NCI-H524 (cell line): ENCODE measurements around the gene HMCN2.

Source experiments
- DNase-seq, 2 experiments: peaks; one replicate each; lab custom pipeline; 2025; lab: John Stamatoyannopoulos, UW

HMCN2 gene

DNA sequence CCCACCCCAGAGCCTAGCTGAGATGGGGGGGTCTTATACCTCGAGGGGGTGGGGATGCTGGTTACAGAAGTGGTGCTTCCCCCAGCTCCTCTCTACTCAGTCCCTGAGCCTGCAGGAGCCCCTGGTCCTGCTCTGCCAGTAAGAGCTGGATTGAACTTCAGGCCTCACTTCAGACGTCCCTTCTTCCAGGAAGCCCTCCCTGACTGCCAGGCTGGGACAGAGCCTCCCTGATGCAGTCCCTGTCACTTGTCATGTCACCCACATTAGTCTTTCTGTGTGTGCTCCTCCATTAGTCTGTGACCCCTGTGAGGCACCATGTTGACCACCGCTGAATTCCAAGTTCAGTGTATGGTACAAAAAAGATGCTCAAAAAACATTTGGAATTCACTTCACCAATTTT, 100.5 kb downstream of the HMCN2 start:
- no peak for DNase-seq

DNA sequence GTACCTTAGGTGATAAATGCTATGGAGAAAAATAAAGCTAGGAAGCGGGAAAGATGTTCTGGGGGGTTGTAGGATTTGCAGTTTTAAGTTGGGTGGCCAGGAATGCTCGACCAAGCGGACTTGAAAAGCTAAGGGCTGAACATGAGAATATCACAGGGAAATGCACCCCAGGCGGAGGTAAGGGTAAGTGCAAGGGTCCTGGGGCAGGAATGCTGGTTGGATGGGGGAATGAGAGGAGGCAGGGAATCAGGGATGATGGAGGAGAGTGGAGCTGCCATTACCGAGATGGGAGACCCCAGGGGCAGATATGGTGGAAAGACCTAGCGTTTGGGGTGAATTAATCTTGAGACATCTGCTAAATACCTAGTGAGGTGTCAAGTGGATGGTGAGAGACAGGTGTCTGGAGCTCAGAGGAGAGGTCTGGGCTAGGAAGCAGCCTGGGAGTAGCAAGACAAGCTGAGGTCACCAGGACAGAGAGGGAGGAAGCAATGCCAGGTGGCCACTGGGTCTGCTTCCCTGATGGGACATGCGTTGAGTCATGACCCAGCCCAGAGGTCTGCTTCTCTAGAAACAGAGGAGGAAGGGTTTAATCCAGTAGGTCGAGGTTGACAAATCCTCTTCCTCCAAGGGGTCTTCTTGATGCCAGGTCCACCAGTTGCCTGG, 101.5 kb downstream of the HMCN2 start:
- DNase-seq, result no peak

DNA sequence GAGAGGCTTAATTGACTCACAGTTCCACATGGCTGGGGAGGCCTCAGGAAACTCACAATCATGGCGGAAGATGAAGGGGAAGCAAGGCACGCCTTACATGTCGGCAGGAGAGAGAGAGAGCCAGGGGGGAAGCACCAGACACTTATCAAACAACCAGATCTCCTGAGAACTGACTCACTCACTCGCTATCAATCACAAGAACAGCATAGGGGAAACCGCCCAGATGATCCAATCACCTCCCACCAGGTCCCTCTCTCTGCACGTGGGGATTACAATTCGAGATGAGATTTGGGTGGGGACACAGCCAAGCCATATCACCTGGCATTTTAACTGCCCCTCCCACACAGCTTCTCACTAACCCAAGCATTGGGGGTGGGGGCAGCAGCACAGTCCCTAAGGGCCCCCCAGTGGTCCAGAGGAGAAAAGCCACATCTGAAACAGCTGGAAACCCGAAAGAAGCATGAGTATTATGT, 103.1 kb downstream of the HMCN2 start:
- no peak for DNase-seq

DNA sequence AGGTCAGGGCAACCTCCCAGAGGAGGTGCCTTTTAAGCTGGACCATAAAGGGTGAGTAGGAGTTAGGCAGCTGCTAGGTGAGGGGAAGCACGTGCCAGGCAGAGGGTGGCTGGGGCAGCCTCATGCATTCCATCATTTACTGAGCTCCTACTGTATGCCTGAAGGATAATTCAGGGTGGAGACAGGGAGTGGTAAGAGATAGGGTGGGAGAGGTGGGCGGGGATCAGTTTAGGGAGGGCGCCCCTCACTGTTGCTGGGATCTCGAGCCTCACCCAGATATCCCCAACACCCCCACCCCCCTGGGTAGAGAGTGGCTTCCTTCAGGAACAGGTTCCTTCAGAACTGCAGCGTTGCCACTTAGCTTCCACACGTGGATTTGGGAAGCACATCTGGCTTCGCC, 104.7 kb downstream of the HMCN2 start:
- DNase-seq, result no peak

DNA sequence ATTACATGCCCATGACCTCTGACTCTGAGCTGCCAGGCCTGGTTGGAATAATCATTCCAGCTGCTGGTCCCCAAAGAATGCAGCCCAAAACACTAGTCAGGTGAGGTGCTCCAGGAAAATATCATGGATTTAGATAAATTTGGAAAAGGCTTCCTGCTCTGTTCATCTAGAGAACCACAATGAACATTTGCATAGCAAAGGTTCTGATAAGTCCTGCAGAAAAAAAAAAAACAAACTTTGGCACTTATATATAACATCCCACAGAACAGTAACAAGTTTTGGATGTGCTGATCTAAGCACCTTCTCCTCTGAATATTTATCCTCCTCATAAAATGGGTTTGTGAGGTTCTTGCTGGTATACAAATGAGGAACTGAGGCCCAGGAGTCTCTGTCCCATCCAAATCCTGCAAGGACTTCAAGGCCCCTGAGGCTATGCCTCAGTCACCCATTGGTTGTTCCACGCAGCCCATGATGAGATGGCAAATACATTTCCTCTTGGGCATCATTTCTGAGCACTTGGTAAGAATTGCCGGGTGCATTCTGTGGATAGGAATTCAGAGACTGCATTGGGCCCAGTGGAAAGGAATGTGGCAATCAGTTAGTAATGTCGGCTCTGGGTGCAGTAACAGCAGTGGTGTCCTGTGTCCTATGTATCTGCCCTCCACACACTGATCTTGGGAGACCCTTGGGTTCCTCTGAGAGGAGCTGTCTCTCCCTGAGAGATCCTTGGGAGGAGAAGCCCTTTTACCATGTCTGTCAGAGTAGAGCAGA, 105.8 kb downstream of the HMCN2 start:
- no peak for DNase-seq

DNA sequence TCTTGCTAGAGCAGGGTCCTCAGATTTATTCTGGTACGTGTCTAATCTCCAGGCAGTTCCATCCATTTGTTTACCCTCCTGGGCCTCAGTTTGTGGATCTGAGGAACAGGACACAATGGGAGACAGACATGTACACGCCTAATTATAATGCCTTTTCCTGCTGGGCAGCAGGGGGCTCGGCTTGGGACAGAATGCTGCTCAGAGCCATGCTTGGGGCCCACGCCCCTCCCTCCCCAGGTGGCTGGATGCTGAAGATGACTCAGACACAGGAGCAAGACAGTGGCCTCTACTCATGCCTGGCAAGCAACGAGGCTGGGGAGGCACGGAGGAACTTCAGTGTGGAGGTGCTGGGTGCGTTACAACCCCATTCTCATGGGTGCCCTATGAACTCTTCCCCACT, 106.5 kb downstream of the HMCN2 start:
- no peak for DNase-seq

DNA sequence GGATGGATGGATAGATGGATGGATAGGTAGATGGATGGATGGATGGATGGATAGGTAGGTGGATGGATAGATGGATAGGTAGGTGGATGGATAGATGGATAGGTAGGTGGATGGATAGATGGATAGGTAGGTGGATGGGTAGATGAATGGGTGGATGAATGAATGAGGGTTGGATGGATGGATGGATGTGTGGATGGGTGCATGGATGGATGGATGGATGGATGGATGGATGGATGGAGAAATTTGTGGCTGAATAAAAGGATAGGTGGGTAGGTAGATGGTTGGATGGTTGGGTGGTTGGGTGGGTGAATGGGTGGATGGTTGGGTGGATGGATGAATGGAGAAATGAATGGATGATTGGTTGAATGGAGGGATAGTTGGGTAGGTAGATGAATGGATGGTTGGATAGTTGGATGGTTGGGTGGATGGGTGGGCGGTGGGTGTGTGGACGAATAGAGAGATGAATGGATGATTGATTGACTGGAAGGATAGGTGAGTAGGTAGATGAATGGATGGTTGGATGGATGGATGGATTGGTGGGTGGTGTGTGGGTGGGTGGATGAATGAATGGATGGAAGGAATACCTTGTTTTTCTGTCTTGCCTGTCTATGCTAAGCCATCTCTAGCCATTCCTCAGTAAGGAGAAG, 108.2 kb downstream of the HMCN2 start:
- DNase-seq, result no peak

DNA sequence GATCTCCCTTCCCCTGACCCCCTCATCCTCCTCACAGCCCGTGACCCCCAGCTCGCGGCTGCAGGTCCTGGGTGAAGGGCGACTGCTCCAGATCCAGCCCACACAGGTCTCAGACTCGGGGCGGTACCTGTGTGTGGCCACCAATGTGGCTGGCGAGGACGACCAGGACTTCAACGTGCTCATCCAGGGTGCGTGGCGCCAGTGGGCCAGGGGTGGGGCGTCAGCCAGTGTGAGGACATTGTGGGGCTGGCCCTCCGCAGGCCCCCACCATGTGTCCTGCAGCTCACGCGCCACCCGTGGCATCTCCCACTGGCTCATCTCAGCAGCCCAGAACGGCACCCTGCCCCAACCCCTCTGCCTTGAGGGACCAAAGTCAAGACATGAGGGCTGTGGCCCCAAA, 112.1 kb downstream of the HMCN2 start:
- no peak for DNase-seq

DNA sequence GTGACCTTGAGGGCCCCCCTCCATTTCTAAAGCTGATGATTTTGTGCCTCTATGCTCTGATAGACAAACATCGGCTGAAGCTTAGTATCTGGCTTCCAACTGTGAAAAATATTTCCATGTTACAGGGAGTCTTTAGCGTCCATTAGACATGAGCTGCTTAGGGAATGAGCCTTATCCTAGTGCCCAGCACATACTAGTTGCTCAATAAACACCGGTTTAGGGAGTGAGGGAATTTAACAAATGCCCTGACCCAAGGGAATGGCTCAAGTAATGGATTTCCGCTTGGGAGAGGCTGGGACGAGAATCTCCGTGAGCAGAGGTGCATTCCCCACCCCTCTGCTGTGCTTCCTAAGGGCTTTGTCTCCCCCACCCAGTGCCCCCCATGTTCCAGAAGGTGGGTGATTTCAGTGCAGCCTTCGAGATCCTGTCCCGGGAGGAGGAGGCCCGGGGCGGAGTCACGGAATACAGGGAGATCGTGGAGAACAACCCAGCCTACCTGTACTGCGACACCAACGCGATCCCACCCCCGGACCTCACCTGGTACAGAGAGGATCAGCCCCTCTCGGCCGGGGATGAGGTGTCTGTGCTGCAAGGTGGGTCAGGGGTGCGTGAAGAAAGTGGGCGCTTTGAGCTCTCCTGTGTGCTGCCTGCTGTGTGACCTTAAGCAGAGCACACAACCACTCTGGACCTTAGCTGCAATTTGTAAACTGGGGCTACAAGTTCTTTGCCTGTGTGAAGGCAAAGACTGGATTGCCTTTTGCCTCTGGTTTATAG, 113.5 kb downstream of the HMCN2 start:
- no peak for DNase-seq

DNA sequence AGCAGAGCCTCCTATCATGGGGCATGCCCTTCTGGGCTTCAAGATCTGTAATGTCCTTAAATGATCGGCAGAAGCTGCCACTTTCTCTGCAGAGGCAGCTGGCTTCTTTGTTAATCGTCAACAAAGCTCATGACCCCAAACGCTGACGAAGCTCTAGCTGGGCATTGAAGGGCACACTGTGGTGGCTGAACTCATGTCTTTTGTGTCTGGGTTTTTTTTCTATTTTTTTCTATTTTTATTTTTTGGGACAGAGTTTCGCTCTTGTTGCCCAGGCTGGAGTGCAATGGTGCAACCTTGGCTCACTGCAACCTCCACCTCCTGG, 114.0 kb downstream of the HMCN2 start:
- DNase-seq, result no peak

DNA sequence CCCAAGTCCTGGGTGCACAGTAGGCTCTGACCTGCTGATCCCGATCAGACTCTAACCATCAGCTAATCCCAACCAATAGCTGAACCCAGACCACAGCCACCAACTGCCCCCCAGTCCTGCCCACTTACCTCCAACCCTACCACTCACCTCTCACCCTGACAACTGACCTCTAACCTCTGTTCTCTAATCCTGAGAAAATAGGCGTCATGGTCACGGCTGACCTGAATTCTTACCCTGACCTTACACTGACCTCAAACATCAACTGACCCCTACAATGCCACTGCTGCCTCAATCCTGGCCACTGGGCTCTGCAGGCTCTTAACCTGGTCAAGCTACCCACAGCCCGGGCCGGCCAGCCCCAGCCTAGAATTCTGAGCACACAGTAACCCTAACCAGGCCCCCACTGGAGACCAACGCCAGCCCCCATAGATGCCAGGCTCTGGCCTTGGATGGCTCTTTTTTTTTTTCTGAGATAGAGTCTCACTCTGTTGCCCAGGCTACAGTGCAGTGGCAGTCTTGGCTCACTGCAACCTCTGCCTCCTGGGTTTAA, 115.4 kb downstream of the HMCN2 start:
- no peak for DNase-seq

DNA sequence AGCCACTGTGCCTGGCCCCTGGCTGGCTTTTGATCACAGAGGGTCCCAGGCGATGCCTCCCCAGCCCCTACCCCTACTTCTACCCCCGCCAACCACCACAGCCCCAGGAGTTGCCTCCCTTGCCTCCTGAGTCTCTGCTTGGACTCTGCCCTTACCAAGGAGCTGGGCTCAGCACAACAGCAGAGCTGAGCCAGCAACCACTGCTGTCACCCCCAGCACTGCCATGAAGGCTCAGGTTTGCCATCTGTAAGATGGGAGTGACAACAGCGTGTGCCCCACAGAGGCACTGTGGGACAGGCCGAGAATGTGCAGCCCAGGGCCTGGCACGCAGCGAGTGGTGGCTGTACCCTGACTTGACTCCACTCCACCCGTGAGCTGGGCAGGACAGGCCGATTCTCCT, 116.1 kb downstream of the HMCN2 start:
- no peak for DNase-seq

DNA sequence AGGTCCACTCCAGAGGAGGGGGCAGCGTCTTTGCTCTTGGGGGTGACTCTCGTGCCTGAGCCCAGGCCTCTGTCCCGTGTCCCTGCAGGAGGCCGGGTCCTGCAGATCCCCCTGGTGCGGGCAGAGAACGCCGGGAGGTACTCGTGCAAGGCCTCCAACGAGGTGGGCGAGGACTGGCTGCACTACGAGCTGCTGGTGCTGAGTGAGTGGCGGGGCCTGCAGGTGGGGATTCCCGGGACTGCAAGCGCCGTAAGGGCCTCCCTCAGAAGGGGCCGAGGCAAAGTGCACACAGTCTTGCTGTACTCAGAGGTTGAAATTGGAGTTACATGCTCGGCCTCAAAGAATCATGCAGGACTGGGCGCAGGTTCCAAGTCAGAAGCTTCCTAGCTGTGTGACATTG, 116.5 kb downstream of the HMCN2 start:
- no peak for DNase-seq

DNA sequence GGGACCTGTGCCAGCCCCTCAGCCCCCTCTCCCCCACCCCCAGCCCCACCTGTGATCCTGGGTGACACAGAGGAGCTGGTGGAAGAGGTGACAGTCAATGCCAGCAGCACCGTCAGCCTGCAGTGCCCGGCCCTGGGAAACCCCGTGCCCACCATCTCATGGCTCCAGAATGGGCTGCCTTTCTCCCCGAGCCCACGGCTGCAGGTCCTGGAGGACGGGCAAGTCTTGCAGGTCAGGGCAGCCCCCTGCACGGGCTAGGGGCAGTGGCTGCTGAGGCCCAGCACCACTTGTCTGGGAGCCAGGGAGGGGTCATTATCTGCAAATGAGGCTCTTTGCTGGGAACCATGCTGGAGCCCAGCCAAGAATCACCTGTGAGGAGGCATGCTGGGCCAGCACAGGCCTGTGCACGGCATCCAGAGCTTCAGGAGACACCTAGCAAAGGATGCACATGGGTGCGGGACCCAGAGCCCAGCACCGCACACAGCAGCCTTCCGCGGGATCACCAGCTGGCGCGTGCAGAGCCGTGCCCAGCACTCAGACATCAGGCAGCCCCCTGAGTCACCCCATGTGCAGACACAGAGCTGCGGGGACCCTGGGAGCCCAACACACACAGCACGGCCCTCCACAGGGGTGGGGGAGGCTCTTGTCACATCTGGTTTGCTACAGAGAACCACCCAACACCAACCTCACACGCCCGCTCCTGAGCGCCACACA, 117.2 kb downstream of the HMCN2 start:
- DNase-seq, result no peak

DNA sequence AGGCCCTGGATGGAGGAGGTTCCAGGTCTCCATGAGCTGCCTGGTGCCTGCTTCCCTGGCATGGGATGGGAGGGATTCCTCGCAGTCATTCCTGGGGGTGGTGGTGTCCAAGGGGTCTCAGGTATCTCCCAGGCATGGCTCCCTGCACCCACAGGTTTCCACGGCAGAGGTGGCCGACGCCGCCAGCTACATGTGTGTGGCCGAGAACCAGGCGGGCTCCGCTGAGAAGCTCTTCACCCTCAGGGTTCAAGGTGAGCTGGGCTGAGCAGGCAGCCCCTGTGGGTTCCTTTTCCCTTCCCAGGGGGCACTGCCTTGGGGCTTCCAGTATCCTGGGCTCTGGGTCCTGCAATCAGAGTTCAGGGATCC, 117.8 kb downstream of the HMCN2 start:
- DNase-seq, result no peak

DNA sequence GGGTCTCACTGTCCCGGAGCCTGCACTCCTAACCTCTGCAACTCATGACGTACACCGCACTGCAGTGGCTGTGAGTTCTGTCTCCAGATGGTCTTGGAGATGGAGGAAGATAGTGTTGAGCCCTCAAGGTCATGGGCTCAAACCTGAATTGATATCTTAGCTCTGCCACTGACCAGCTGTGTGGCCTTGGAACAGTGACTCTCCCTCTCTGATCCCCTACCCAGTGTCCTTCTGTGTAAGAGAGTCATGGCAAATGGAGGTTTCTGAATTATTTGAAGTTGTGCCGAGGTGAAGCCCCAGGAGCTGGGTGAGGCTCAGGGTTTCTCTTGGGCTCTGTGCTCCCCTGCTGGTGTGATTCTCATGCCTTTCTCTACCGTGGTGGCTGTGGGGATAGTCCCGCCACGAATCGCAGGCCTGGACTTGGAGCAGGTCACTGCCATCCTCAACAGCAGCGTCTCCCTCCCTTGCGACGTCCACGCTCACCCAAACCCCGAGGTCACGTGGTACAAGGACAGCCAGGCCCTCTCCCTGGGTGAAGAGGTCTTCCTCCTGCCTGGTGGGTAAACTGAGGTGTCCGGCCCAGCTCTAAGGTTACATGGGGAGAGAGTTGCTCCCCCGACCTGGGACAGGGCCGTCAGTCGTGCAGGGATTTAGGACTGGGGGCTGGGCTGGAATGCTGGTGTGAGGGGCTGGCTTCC, 118.6 kb downstream of the HMCN2 start:
- no peak for DNase-seq

DNA sequence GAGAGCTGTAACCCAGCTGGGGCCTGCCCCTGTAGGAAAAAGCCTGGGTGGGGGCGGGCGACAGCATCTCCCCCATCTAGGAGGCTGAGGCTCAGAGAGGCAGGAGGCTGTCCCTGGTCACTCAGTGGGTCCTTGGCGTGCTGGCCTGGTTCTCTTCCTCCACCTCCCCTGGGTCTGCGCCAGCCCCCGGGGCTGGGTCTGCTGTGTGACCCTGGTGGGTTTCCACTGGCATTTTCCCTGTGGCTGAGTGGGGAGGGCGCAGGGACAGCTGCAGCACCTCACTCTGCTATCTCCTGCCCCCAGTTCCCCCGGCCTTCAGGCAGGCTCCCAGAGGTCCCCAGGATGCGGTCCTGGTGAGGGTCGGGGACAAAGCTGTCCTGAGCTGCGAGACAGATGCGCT, 119.7 kb downstream of the HMCN2 start:
- DNase-seq, result no peak

DNA sequence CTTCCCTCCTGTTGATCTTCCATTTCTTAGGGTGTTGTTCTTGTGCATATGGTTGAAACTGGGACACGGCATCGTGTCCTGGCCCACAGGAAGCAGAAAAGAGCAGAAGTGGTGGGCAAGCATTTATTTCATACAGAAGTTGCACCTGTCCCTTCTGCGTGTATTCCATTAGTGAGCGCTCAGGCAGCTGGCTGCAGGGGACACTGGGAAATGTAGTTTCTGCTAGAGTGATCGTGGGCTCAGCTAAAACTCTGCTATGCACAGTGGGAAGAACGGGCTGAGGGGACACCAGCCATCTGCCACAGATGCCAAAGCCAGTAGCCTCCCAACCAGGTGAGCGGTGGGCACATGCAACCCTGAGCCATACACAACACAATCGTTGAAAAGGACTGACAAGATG, 121.8 kb downstream of the HMCN2 start:
- peak in 1 of 2 experiments; percentile 35 for DNase-seq

DNA sequence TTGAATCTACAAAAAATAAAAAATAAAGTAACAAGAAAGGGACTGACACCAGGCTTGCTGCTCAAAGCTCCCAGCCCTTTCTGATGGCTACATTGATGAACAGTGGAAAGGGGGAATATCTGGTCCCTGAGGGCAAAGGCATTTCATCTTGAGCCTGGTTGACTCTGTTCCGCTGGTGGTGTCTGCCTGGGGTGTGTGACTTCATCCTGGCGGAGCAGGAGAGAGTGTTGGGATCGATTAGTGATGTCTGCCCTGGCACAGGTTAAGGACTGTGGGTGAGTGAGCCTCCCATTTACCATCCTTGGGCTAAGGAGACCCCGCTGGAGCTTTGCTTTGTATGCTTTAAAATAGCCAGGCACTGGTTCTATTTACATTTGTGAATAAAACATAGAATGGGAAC, 122.3 kb downstream of the HMCN2 start:
- no peak for DNase-seq

DNA sequence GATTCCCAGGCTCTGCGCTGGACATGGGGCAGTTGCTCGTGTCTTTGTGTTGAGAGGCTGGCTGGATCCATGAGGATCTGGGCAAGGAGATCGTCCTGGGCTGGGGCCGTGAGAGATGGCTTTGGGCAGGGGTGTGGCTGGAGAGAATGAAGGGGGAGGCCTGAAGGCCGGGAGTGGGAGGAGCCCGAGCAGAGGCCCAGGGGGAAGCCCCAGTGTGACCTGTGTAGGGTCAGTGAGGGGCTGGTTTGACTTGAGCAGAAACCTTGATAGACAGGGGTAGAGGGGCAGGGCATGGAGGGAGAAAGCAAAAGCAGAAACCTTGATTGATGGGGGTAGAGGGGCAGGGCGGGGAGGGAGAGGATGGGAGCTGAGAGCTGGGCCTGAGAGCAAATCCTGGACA, 124.8 kb downstream of the HMCN2 start:
- DNase-seq, result no peak

DNA sequence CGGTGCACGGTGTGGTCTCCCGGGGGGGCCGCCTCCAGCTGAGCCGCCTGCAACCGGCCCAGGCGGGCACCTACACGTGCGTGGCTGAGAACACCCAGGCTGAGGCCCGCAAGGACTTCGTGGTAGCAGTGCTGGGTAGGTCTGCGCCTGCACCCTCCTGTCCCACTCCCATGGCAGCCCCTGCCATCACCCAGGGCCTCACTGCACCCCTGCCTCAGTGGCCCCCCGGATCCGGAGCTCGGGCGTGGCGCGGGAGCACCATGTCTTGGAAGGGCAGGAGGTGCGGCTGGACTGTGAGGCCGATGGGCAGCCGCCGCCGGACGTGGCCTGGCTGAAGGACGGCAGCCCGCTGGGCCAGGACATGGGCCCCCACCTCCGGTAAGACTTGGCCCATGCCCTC, 125.4 kb downstream of the HMCN2 start:
- DNase-seq, result no peak
